Fibroblast of gingiva (primary cell): Measurements from ENCODE around the gene PHF5A.
"Not testable (repeated sequence)": the region's sequence is repeated elsewhere in the genome, so short reads cannot be mapped to it uniquely, and the experiment has no call there.

Experiments
- DNase-seq: peaks from one replicate; pipeline ENCODE4 v3.0.0-alpha.2; 2011; ENCODE audit warnings: low read depth

The PHF5A gene

DNA sequence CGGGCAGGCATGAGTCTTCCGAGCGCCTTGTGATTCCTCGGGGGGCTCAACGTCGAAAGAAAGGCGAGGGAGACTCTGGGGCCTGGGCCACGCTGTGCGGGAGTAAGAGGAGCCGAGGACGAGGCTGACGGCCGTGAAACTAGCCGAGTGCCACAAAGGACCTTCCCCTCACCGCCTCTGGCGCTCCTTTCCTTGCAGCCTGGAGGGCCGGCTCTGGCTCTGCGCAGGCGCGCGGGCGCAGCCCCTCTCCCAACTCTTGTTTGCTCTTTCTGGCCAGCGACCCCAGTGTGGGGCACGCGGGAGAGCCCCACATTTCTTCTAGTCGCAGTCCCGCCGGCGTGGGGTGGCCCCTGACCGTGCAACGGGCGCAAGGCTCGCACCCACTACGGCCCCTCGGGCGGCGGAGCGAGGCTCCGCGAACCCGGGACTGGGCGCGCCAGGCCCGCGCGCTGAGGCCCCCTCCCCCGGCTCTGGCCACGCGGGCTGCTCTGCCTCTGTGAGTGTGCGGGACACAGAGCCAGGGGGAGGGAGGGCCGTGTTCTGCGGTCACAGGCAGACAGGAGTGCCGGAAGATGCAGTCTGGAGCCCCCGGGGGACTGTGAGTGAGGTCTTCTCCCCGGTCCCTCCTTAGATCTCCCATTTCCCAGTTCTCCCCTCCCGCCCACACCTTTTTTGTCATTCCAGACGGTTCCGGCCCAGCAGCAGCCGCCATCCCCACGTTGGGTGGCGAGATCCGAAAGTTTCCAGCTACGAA lies 20.9 kb downstream of the PHF5A start:
- peak; percentile 70 for DNase-seq

DNA sequence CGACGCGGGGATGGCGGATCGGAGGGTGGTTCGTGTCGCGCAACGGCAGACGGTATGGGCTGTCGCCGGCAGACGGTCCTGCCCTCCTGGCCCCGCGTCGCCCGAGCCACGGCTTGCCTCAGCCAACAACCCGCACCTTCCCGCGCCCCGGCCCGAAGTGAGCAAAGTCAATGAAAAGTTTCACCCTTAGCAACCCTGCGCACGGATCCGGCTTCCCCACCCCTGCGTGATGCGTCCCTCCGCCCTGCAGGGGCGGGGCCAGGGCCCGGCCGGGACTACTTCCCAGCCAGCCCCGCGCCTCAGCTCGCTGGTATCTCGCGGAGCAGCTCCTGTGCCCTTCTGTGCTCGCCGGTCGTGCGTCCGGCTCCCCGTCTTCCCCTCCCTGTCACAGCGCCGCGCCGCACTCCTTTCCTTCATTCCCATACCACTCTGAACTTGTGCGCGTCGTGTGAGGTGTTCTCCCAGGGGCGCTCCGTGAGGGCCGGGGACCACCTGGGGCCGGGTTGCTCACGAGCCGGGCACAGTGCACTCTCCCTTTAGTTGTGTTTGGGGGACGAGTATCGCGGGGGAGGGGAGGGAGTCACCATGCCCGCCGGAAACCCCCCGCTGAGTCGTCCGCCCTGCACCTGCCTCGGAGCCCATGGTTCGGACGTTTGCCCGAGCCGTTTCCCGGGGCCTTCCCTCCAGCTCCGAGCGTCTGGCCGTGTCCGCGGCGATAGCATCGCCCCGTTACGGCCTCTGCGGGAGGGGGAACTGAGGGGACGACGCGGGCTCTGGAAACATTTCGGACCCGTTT lies 21.7 kb downstream of the PHF5A start, which contains the start of gene TOB2:
Gene TOB2 (minus strand): TSS at position 163 of the 796 bp plus-strand sequence. CDS start 9,456 bp downstream, outside the sequence.
- peak; percentile 98 for DNase-seq

GRCh38 chr22:41446057-41446501 lies 22.4 kb downstream of the PHF5A start:
- no peak for DNase-seq

DNA sequence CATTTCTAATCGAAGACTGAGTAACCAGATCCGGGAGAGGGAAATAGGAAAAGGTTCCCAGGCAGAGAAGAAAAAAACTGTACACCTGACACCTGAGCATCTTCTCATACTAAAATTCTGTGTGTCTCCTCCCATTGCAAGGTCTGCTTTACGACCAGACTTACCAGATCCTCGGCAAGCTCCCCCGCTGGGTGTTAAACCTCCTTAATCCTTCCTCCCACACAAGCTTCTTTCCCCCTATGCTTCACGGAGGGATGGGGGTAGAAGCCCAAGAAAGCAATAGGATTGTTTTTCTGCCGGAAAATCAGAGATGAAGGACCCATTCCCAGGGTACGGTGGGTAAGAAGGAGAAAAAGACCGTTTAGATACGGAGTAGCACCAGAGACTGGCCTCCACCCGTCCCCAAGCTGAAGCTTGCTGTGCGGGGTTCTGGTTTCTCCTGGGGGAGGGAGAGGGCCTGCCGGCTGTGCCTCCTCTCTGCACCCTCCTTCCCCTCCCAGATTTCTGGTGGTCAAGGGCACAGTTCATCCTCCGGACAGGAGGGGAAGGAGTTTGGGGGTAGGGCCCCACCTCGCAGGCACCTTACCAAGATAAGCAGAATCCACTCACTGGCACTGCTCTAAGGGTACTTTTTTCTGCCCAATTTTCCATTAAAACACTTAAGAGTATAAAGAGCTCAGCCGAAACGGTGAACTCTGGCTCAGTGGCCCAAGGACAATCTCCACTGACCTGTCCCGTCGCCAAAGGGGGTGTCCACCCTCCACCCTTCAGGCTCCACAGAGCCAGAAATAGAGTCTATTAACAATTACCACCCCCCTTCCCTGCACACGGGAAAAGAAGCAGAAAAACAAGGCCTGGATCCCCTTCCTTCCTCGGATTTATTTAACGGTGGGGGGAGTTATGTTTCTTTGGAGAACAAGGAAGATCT lies 23.1 kb downstream of the PHF5A start:
- no peak for DNase-seq

GRCh38 chr22:41444360-41445128 lies 23.9 kb downstream of the PHF5A start:
- DNase-seq = peak; percentile 94

DNA sequence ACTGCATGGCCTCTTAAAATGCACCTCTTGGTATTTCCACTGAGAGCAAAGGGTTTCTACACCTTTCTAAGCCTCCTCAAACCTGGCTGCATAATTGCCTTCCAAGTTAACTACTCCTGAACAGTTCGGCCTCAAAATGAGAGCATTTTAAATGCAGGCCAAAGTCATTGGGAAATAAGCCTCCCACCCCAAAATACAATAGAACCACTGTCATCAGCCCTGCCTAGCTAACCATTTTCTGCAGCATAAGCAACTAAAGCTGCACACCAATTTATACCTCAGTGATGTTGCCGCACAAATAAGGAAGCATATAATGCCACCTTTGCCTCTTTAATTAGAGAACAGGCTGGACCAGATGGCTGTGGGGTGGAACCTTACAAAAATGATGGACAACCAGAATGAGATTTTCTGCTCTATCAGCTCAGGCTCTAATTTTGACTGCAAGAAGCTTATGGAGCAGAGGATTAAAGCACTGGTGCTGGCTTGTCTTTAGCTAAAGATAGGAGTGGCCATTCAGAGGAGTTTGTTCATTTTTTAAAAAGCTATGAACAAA lies 26.2 kb downstream of the PHF5A start:
- DNase-seq = no peak

GRCh38 chr22:41440511-41440910 lies 28.0 kb downstream of the PHF5A start:
- not testable (repeated sequence) for DNase-seq

DNA sequence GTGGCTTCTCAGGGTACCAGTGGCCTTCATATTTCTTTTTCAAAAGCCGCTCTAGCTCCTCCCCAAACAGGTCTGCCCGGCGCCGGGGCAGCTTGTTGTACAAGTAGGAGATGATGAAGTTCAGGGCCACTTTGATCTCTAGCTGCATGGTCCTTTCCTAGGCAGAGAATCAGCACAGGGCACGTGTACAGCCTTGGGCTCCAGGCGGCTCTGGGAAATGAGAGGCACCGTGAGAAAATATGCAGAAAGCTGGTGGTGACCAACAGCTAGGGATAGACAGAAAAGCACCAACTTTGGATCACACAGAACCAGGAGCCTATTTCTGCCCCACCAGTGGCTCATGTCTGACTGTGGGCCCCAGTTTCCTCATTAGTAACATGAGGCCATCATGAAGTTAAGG lies 31.3 kb downstream of the PHF5A start:
- no peak for DNase-seq

DNA sequence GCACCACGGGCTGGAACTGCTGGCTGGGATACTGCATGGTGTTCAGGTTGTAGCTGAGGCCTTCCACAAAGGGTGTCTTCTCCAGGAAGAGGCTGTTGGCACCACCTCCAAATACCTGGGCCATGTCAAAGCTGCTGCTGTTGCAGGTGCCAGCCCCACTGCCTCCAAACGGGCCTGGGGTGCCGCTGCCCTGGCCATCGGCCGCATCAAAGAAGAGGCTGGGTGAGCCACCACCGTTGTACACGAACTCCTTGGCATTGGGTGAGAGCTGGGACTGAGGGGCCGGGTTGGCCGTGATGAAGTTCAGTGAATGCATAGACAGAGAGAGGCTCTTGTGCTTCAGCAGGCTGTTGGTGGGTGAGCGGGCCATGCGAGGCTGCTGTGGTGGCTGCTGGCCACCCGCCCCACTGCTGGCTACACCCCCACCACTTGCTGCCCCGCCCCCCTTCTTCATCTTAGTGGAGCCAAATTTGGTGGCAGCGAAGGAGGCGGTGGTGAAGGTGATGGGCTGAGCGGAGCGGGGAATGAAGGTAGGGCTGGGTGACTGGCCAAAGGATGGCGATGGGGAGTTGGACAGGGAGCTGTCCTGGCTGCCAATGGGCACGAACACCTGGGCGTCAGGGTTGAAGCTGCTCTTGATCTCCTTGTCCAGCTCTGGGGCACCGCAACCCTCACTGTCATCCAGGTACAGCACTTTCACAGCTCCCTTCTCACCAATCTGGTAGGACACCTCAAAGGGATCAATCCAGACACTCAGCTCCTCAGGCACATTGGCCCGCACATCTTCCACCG lies 32.0 kb downstream of the PHF5A start:
- no peak for DNase-seq

- no peak for DNase-seq
Observed at GRCh38 chr22:41435560-41435959, 32.9 kb downstream of the PHF5A start.

- not testable (repeated sequence) for DNase-seq
Observed at GRCh38 chr22:41434361-41435003, 34.0 kb downstream of the PHF5A start.

DNA sequence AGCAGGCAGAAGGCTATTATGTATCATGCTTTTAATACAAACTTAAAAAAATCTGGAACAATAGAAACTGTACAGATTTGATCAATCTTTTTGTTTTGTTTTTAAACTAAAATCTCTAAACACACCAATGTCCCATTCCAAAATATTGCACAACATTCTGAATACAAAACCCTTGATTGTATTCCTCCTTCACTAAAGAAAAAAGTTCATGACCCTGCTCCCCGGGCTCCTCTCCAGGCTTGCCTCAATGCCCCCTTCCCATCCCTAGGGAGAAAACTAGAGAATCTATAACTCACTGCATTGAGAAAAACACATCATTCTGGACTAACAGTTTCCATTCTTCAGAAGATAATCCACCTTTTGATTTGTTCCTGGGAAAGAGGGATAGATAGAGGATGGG lies 35.0 kb downstream of the PHF5A start:
- DNase-seq = peak; percentile 74

DNA sequence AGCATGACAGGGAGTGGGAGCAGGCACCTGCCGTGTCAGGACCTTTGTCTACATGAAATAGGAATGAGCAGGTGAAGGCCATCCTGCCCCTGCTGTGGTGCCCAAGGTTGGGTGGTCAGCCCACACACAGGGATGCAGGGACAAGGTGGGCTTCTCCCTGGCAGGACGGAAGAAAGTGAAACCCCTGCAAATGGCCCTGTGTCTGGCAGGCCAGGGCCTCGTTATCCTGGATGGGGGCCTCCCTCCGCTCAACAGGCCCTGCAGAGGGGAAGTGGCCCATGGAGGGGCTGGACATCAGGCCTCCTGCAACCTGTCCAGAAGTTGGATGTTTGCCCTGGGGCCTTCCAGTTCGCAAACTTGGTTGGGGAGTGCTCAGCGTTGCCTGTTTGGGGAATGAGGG lies 36.8 kb downstream of the PHF5A start:
- DNase-seq = no peak

DNA sequence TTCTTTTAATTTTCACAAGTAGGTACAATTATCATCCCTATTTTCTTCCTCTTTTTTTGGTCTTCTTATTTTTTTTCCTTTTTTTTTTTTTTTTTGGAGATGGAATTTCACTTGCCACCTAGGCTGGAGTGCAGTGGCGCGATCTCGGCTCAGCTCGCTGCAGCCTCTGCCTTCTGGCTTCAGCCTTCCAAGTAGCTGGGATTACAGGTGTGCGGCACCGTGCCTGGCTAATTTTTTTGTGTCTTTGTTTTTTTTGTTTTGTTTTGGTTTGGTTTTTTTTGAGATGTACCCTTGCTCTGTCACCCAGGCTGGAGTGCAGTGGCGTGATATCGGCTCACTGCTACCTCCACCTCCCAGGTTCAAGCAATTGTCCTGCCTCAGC lies 38.5 kb downstream of the PHF5A start:
- DNase-seq = no peak

- DNase-seq = no peak
Observed at GRCh38 chr22:41429232-41429950, 39.1 kb downstream of the PHF5A start.

GRCh38 chr22:41425660-41426365 lies 42.7 kb downstream of the PHF5A start:
- DNase-seq = no peak

DNA sequence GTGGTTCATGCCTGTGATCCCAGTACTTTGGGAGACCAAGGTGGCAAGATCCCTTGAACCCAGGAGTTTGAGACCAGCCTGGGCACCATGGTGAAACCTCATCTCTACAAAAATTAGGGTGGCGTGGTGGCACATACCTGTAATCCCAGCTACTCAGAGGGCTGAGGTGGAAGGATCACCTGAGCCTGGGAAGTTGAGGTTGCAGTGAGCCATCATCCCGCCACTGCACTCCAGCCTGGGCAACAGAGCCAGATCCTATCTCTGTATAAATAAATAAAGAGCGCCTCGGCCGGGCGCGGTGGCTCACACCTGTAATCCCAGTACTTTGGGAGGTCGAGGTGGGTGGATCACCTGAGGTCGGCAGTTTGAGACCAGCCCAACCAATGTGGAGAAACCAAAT lies 49.8 kb downstream of the PHF5A start:
- DNase-seq = no peak

- peak; percentile 96 for DNase-seq
Observed at GRCh38 chr22:41417622-41418390, 50.7 kb downstream of the PHF5A start.
